Stimulated activated CD4-positive, alpha-beta T cell treated with anti-CD3 and anti-CD28 coated beads, Interleukin-12 subunit alpha, Interleukin-12 subunit beta, amount 100 ng/mL, for 24 hours (primary cell): ENCODE data around the gene ABCD1.
A peak's percentile ranks its signal among the peaks of the same experiment; 100 is the strongest.
"Not testable (repeated sequence)": the region's sequence is repeated elsewhere in the genome, so short reads cannot be mapped to it uniquely, and the experiment has no call there.

Experiments
- DNase-seq, 2 experiments: peaks; one replicate each; pipeline ENCODE4 v3.0.0-alpha.2; 2020; ENCODE audit warnings: low read depth in 2 of 2

Gene ABCD1

GRCh38 chrX:153709726-153710674, 14.7 kb upstream of the ABCD1 start:
- DNase-seq = no peak

- DNase-seq = no peak
Measured at GRCh38 chrX:153714256-153714655, 10.4 kb upstream of the ABCD1 start.

- DNase-seq = no peak
Measured at GRCh38 chrX:153717445-153717844, 7.2 kb upstream of the ABCD1 start.

DNA sequence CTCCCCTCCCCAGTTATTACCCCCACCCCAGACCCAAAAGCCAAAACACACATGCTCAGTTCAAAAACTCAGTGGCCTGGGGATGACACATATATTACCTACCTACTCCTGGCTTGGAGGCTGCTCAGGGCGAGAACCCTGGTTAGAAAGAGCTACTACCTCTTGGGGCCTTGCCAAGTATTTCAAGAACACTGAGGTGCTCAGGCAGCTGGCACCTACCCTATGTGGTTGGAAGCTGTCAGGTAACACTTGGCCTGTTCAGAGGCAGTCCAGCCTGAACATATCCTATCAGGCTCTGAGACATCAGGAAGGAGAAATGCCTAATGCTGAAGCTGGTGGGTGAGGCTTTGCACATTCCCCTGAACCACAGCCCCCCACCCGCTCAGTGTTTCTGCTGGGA, 5.4 kb upstream of the ABCD1 start:
- DNase-seq = no peak

GRCh38 chrX:153719701-153720100, 5.0 kb upstream of the ABCD1 start:
- no peak for DNase-seq

GRCh38 chrX:153722704-153723350, 1.8 kb upstream of the ABCD1 start:
- no peak for DNase-seq

DNA sequence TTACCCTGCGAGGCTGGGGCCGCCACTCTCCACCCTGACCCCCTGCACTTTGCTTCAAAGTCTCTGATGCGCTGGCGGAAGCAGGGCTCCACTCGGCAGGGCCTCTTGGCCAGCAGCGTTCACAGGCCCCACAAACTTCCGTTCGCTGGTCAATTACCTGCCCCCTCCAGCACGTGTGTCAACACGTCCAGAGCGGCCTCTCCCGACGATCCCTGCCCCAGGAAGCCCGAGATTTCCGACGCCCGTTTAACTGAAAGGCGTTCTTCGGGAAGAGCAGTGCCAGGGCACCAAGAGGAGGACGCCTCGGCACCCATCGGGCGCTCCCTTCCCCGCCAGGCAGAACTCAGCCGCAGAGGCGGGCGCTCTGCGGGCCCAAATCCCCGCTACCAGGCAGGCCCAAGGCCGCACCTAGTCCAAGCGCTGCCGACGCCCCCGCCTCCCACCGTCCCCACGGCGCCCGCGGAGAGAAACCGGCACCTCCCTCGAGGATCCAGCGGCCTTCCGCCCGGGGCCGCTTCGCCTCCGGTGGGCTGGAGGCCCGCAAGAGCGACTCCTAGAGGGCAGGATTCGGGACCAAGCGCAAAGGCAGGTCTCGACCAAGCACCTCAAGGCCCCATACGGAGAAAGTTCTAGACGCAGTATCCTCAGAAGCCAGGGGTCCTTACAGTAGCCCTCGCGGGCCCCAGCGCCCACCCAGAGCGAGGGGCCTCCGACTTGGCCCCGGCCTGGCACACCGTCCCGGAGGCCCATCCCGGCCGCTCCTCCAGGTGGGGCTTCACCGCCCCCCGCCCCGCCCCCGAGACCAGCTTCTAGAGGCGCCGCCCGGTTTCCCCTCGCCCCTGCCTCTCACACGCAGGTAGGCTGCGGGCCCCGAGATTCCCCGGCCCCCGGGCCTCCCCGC, 1.1 kb upstream of the ABCD1 start:
- DNase-seq = peak; percentile 32 to 55

DNA sequence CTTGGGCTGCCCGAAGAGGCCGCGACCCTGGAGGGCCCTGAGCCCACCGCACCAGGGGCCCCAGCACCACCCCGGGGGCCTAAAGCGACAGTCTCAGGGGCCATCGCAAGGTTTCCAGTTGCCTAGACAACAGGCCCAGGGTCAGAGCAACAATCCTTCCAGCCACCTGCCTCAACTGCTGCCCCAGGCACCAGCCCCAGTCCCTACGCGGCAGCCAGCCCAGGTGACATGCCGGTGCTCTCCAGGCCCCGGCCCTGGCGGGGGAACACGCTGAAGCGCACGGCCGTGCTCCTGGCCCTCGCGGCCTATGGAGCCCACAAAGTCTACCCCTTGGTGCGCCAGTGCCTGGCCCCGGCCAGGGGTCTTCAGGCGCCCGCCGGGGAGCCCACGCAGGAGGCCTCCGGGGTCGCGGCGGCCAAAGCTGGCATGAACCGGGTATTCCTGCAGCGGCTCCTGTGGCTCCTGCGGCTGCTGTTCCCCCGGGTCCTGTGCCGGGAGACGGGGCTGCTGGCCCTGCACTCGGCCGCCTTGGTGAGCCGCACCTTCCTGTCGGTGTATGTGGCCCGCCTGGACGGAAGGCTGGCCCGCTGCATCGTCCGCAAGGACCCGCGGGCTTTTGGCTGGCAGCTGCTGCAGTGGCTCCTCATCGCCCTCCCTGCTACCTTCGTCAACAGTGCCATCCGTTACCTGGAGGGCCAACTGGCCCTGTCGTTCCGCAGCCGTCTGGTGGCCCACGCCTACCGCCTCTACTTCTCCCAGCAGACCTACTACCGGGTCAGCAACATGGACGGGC, 579 bp downstream of the ABCD1 start:
- DNase-seq = no peak

DNA sequence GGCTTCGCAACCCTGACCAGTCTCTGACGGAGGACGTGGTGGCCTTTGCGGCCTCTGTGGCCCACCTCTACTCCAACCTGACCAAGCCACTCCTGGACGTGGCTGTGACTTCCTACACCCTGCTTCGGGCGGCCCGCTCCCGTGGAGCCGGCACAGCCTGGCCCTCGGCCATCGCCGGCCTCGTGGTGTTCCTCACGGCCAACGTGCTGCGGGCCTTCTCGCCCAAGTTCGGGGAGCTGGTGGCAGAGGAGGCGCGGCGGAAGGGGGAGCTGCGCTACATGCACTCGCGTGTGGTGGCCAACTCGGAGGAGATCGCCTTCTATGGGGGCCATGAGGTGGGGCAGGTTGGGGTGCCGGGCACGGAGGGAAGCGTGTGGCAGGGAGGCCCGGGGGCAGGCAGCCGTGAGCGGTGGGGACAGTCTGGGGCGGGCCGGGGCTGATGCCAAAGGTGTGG, 1.2 kb downstream of the ABCD1 start:
- no peak for DNase-seq

DNA sequence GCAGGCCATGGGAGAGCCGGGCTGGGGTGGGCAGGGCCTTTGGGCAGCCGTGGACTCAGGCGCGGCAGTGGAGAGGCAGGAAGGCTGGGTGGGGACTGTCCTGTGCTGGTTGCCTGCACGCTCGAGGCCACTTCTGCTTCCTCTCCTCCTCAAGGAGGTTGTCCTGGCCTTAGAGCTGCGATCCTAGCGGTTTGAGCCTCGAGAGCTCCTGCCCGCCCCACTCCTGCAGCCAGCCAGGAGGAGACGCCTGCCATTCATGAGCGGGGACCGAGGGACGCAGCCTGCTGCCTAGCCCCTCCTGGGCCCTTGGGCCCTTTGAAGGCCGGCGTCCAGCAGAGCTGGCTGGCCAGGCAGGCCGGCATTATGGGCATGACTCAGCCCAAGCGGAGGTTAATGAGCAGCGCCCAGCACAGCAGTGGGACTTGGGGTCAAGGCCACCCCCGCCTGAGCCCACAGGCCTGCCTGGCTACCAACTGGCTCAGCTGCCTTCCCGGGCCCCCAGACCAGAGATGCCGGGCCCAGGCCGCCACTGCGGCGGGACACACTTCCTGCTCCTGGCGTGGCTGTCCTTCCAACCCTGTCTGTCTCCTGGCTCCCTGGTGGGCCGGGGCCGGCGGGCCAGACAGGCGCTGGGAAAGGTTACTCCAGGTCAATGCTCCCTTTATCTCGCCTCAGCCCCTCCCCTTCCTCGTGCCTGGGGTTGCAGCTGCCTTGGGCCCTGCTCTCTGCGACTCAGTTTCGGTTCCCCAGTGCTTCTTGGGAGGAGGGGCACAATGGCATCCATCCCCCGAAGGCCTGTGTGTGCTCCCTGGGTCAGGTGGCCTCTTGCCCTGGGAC, 1.8 kb downstream of the ABCD1 start:
- DNase-seq = peak in 1 of 2 experiments; percentile 20

GRCh38 chrX:153727123-153727931, 2.7 kb downstream of the ABCD1 start:
- DNase-seq = no peak

- DNase-seq = no peak
Measured at GRCh38 chrX:153728095-153728494, 3.4 kb downstream of the ABCD1 start.

- DNase-seq = no peak
Measured at GRCh38 chrX:153728951-153729631, 4.4 kb downstream of the ABCD1 start.

GRCh38 chrX:153730115-153730514, 5.5 kb downstream of the ABCD1 start:
- not testable (repeated sequence) for DNase-seq

GRCh38 chrX:153731117-153731844, 6.6 kb downstream of the ABCD1 start:
- no peak for DNase-seq

GRCh38 chrX:153731845-153732215, 7.2 kb downstream of the ABCD1 start:
- DNase-seq = no peak

- no peak for DNase-seq
Measured at GRCh38 chrX:153732401-153732800, 7.7 kb downstream of the ABCD1 start.

DNA sequence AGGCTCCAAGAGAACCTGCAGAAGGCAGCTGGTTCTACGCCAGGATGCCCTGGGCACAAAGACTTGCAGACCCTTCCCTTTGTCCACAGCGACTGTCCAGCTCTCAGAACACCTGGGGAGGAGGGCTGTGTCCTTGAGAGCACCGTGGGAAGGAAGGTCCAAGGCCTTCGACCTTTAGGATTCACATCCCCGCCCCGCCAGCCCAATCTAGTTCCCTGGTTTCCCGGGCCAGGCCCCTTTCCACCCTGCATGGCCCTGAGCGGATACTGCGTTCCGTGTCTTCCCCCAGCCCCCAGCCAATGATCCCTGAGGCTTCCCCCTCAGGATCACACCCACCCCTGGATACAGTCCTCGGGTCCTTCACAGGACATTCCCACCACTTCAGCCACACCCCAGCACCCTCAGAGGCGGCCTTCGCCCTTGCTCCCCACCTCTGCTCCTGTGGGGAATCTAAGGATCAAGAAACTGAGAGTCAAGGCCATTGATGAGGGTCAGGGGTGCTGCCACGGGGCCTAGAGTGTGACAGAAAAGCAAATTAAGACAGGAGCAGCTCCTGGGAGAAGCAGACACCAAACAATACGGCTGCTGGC, 9.1 kb downstream of the ABCD1 start:
- DNase-seq = no peak
